HepG2 (cell line): ENCODE results near the gene ARHGAP19. TPM values are rescaled to one million over a fixed set of nuclear protein-coding genes. Genes with fewer than 3 reads are reported as not detected.
A peak's percentile ranks its signal among the peaks of the same experiment; 100 is the strongest.

Source experiments
- ATAC-seq: fragments of 200-7000 bp; cut with Tn5 transposase; 3 replicates; pipeline ENCODE4 v1.9.1; 2020; ENCODE audit warnings: mild to moderate bottlenecking, moderate library complexity
- BruUV-seq: library from RNA; stranded (reverse); fragments of 400-500 nt; replicated peaks from 2 replicates; lab custom pipeline; 2021; lab: Mats Ljungman, UMichigan
- CTCF ChIA-PET: fragments of 300-600 bp; formaldehyde crosslinking; extraction: SDS; loops from one replicate; lab custom pipeline; 2021; ENCODE audit warnings: low total read pairs, inconsistent platforms, low intra/inter-chr PET ratio; lab: Yijun Ruan, JAX
- POLR2A ChIA-PET: fragments of 350-600 bp; sonication (Branson Sonifier 250); formaldehyde crosslinking; loops from one replicate; lab custom pipeline; 2020; ENCODE audit warnings: antibody characterized with exemption, inconsistent platforms; lab: Yijun Ruan, JAX
- DNase-seq: peaks from one replicate; pipeline ENCODE4 v3.0.0-alpha.2; 2015; ENCODE audit warnings: low spot score
- FAIRE-seq: peaks from 3 replicates; lab custom pipeline; 2011; peaks lifted over from hg19 to GRCh38; lab: Jason Lieb, UNC
- H2AFZ ChIP-seq: one replicate; pipeline ENCODE4 v1.6.1; 2011; ENCODE audit warnings: low read length, inconsistent platforms
- H3K27ac ChIP-seq: fragments of 300-600 bp; 3 replicates; pipeline ENCODE4 v1.8.0; 2011; ENCODE audit warnings: mixed run types, mild to moderate bottlenecking, mixed read lengths, low read length, inconsistent platforms; ENCODE audit not compliant: insufficient read depth; ENCODE audit errors: extremely low read length
- H3K27me3 ChIP-seq, 2 experiments: fragments of 200-600 bp in 1 of 2; 2 replicates in 1 of 2; 3 replicates in 1 of 2; pipeline versions ENCODE4 v1.6.0 to v1.8.0; 2011; ENCODE audit warnings: low read length in 2 of 2, mild to moderate bottlenecking in 2 of 2, moderate library complexity in 2 of 2, inconsistent platforms in 1 of 2; ENCODE audit not compliant: insufficient read depth in 2 of 2, control insufficient read depth in 1 of 2
- H3K36me3 ChIP-seq, 2 experiments: fragments of 200-600 bp in 1 of 2; replicated peaks in 1 of 2; 2 replicates in 1 of 2; 3 replicates in 1 of 2; pipeline versions ENCODE4 v1.5.1 to v1.8.0; 2011; ENCODE audit warnings: low read length in 2 of 2, inconsistent platforms in 1 of 2; ENCODE audit not compliant: insufficient read depth in 2 of 2, control insufficient read depth in 1 of 2
- H3K4me1 ChIP-seq: 2 replicates; pipeline ENCODE4 v1.5.1; 2012; ENCODE audit warnings: low read length, inconsistent platforms; ENCODE audit not compliant: insufficient read depth
- H3K4me2 ChIP-seq: 2 replicates; pipeline ENCODE4 v1.6.0; 2011; ENCODE audit warnings: low read depth, low read length, inconsistent platforms
- H3K4me3 ChIP-seq, 3 experiments: fragments of 200-600 bp in 1 of 3; sonication (generic), shearing (Covaris generic) in 1 of 3; replicated peaks in 1 of 3; 2 replicates each; pipeline ENCODE4 v1.5.1; 2011 to 2016; ENCODE audit warnings: low read length in 3 of 3, inconsistent platforms in 2 of 3, low read depth in 2 of 3, mild to moderate bottlenecking in 2 of 3, control low read depth in 1 of 3, mixed read lengths in 1 of 3; ENCODE audit not compliant: insufficient read depth in 1 of 3
- H3K79me2 ChIP-seq: one replicate; pipeline ENCODE4 v1.6.1; 2011; ENCODE audit warnings: low read length, inconsistent platforms; ENCODE audit not compliant: insufficient read depth
- H3K9ac ChIP-seq: 2 replicates; pipeline ENCODE4 v1.6.0; 2011; ENCODE audit warnings: mild to moderate bottlenecking, low read depth, low read length, inconsistent platforms; ENCODE audit not compliant: insufficient read depth
- H3K9me3 ChIP-seq: 2 replicates; pipeline ENCODE4 v1.5.1; 2012; ENCODE audit warnings: mild to moderate bottlenecking, low read length
- H4K20me1 ChIP-seq: 2 replicates; pipeline ENCODE4 v1.6.0; 2011; ENCODE audit warnings: inconsistent platforms, mild to moderate bottlenecking, low read length, moderate library complexity; ENCODE audit not compliant: insufficient read depth
- CEBPB ChIP-seq: IDR thresholded peaks from 2 replicates; pipeline ENCODE4 v1.6.1; 2011; ENCODE audit warnings: low read depth, low read length, improper control_type of control experiment, borderline replicate concordance
- HDAC6 ChIP-seq: fragments of 200-600 bp; sonication (generic); IDR thresholded peaks from 2 replicates; pipeline ENCODE4 v1.7.0; 2017; ENCODE audit warnings: mild to moderate bottlenecking, antibody characterized with exemption, low read length, low read depth
- NBN ChIP-seq: fragments of 450-650 bp; conservative IDR thresholded peaks from 2 replicates; pipeline ENCODE4 v1.6.1; 2017
- NCOR1 ChIP-seq: fragments of 200-600 bp; sonication (generic); IDR thresholded peaks from 2 replicates; pipeline ENCODE4 v1.7.0; 2017; ENCODE audit warnings: antibody characterized with exemption, low read length, borderline replicate concordance
- RAD51 ChIP-seq: fragments of 450-650 bp; IDR thresholded peaks from 2 replicates; pipeline ENCODE4 v1.6.1; 2016; ENCODE audit warnings: borderline replicate concordance
- SP2 ChIP-seq: sonication (generic); formaldehyde crosslinking; IDR thresholded peaks from 2 replicates; pipeline ENCODE4 v1.5.1; 2020; ENCODE audit warnings: mild to moderate bottlenecking, missing genetic modification reagents
- SP5 ChIP-seq: IDR thresholded peaks from 2 replicates; pipeline ENCODE4 v1.6.1; 2016; ENCODE audit warnings: low read depth, borderline replicate concordance
- SUZ12 ChIP-seq: fragments of 150-350 bp; IDR thresholded peaks from 2 replicates; pipeline ENCODE4 v1.6.1; 2014; ENCODE audit warnings: low read depth, low read length
- ZNF724P ChIP-seq: sonication (generic); formaldehyde crosslinking; IDR thresholded peaks from 2 replicates; pipeline ENCODE4 v1.8.0; 2022; ENCODE audit warnings: missing genetic modification reagents, borderline replicate concordance
- ZSCAN22 ChIP-seq: sonication (generic); formaldehyde crosslinking; IDR thresholded peaks from 2 replicates; pipeline ENCODE4 v1.4.0; 2020; ENCODE audit warnings: mild to moderate bottlenecking, missing genetic modification reagents
- WGBS: methylation state at CpG from one replicate; pipeline ENCODE4 v1.1.6; 2017; ENCODE audit warnings: low lambda C conversion rate; 5-methylcytosine and 5-hydroxymethylcytosine counted together
- in situ Hi-C: cut with HindIII; loops from 2 replicates; pipeline ENCODE4 v1.10.0; 2017; ENCODE audit warnings: low pct_unique_long_range_greater_than_20kb; ENCODE audit not compliant: extremely low pct_ligation_motif_present
- intact Hi-C: fragments of 100-400 bp; cut with micrococcal nuclease; formaldehyde crosslinking; loops from one replicate; pipeline ENCODE4 v1.10.0; 2022; ENCODE audit not compliant: unreplicated experiment
- polyA plus RNA-seq, 8 experiments: library from polyadenylated mRNA; depleted of rRNA in 3 of 8; stranded (reverse) in 7 of 8; unstranded in 1 of 8; fragments of >200 nt; fragmentation: Illumina TruSeq in 4 of 8; extraction: Trizol in 4 of 8; gene quantifications; 2 replicates each; pipeline versions ENCODE4 v1.2.1 to v1.2.3, GENCODE V29; 2011 to 2016; ENCODE audit warnings: low read depth in 4 of 8, missing spikeins in 1 of 8, mixed read lengths in 1 of 8; ENCODE audit not compliant: insufficient read depth in 1 of 8
- total RNA-seq, 5 experiments: library from RNA; depleted of rRNA; stranded (reverse); fragments of >200 nt; fragmentation: Illumina TruSeq; extraction: Trizol; gene quantifications; 2 replicates each; pipeline ENCODE4 v1.2.3, GENCODE V29; 2016; ENCODE audit warnings: low read depth in 1 of 5
- TF ChIP-seq, protein P1 (sequence below): IDR thresholded peaks from 2 replicates; pipeline ENCODE4 v1.6.1; 2016; ENCODE audit warnings: control low read depth
- TF ChIP-seq, protein P2 (sequence below): sonication (generic); formaldehyde crosslinking; IDR thresholded peaks from 2 replicates; pipeline ENCODE4 v1.8.0; 2022; ENCODE audit warnings: mild to moderate bottlenecking, missing genetic modification reagents; ENCODE audit not compliant: insufficient replicate concordance
- TF ChIP-seq, protein P3 (sequence below): sonication (generic); formaldehyde crosslinking; IDR thresholded peaks from 2 replicates; pipeline ENCODE4 v1.5.1; 2020; ENCODE audit warnings: mild to moderate bottlenecking, missing genetic modification reagents

ARHGAP19 gene
- total and polyA plus RNA-seq, 2 of the 13 experiments (the other 11 are each of a cell fraction or from before 2014, with no cell fraction given): 7.6 to 10.0 TPM

DNA sequence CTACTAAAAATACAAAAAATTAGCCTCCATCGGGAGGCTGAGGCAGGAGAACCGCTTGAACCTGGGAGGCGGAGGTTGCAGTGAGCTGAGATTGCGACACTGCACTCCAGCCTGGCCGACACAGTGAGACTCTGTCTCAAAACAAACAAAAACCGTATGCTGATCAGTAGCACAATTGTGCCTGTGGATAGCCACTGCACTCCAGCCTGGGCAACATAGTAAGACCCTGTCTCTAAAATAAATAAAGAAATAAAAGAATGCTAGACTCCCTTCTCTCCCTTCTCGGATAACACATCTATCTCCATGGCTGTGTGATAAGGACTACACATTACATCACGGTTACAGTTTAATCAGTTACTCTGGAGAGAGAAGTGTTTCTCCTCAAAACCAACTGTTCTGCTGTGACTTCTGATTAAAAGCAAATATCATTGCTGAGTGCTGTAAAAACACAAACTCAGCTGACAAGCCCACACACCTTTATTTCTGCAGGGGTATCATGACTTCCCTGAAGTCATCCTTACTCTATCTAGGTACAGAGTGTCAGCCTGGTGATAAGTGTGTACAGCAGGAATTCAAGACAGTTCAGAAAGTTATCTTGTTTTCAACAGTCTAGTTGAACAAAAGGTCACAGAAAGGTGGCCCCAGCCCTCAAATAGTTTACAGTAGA, 5.3 kb upstream of the ARHGAP19 start:
- Histone ChIP-seq H3K4me1 (peaks cover 52% of the 10 kb centered on the region), H3K4me3 (peak overlapping the region in 1 of 3 experiments; percentile 11; a peak in 1 of 6 replicates), H3K79me2 (no peaks in the 10 kb centered on the region), H3K4me2 (peak overlapping the region; percentile 70), H3K27ac (no peak overlapping the region), H3K9me3 (no peaks in the 10 kb centered on the region), H2AFZ (peak overlapping the region; percentile 42), H3K36me3 (no peaks in the 10 kb centered on the region), H3K27me3 (no peaks in the 10 kb centered on the region), H3K9ac (peak overlapping the region; percentile 28; the same call in 1 of the 2 replicates), H4K20me1 (no peaks in the 10 kb centered on the region)
- no peak for FAIRE-seq
- peak; percentile 56 for ATAC-seq
- no TSS peak for BruUV-seq
- intact Hi-C loops: no loop called here
- in situ Hi-C loops: no loop called here
- POLR2A ChIA-PET: no interaction called here
- CTCF ChIA-PET: no interaction called here
- peak; percentile 54 for DNase-seq
- 2% methylated on average over 8 of the region's 8 CpGs for WGBS
- TF ChIP-seq RAD51: no peak
- TF ChIP-seq, protein P1, sequence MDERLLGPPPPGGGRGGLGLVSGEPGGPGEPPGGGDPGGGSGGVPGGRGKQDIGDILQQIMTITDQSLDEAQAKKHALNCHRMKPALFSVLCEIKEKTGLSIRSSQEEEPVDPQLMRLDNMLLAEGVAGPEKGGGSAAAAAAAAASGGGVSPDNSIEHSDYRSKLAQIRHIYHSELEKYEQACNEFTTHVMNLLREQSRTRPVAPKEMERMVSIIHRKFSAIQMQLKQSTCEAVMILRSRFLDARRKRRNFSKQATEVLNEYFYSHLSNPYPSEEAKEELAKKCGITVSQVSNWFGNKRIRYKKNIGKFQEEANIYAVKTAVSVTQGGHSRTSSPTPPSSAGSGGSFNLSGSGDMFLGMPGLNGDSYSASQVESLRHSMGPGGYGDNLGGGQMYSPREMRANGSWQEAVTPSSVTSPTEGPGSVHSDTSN: no peak
- TF ChIP-seq, protein P2, sequence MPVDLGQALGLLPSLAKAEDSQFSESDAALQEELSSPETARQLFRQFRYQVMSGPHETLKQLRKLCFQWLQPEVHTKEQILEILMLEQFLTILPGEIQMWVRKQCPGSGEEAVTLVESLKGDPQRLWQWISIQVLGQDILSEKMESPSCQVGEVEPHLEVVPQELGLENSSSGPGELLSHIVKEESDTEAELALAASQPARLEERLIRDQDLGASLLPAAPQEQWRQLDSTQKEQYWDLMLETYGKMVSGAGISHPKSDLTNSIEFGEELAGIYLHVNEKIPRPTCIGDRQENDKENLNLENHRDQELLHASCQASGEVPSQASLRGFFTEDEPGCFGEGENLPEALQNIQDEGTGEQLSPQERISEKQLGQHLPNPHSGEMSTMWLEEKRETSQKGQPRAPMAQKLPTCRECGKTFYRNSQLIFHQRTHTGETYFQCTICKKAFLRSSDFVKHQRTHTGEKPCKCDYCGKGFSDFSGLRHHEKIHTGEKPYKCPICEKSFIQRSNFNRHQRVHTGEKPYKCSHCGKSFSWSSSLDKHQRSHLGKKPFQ (CRISPR knock-in tag): no peak
- no peak for TF ChIP-seq ZNF724P (CRISPR knock-in tag)
- no peak for TF ChIP-seq ZSCAN22
- no peak for TF ChIP-seq HDAC6
- no peak for TF ChIP-seq NBN
- TF ChIP-seq, protein P3, sequence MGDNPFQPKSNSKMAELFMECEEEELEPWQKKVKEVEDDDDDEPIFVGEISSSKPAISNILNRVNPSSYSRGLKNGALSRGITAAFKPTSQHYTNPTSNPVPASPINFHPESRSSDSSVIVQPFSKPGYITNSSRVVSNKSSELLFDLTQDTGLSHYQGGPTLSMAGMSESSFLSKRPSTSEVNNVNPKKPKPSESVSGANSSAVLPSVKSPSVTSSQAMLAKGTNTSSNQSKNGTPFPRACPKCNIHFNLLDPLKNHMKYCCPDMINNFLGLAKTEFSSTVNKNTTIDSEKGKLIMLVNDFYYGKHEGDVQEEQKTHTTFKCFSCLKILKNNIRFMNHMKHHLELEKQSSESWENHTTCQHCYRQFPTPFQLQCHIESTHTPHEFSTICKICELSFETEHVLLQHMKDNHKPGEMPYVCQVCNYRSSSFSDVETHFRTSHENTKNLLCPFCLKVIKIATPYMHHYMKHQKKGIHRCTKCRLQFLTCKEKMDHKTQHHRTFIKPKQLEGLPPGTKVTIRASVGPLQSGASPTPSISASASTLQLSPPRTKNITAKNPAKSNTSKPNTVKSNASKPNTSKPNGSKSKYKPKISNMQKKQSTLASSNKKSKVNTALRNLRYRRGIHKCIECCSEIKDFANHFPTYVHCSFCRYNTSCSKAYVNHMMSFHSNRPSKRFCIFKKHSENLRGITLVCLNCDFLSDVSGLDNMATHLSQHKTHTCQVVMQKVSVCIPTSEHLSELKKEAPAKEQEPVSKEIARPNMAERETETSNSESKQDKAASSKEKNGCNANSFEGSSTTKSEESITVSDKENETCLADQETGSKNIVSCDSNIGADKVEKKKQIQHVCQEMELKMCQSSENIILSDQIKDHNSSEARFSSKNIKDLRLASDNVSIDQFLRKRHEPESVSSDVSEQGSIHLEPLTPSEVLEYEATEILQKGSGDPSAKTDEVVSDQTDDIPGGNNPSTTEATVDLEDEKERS (CRISPR knock-in tag): peak; percentile 92
- no peak for TF ChIP-seq SP5 (CRISPR knock-in tag)
- no peak for TF ChIP-seq NCOR1
- no peak for TF ChIP-seq SUZ12
- TF ChIP-seq CEBPB: peak; percentile 83
- no peak for TF ChIP-seq SP2 (CRISPR knock-in tag)
